HFFc6 (cell line): ENCODE measurements around the gene SPCS1. TPM values are rescaled to one million over a fixed set of nuclear protein-coding genes. Genes with fewer than 3 reads are reported as not detected.

Source experiments
- DNase-seq: peaks from one replicate; pipeline ENCODE4 v3.0.0-alpha.2; 2018
- H3K27ac Mint-ChIP-seq: 2 replicates; pipeline ENCODE4 v1.8.0; 2020; ENCODE audit warnings: mild to moderate bottlenecking, mixed read lengths
- H3K27me3 Mint-ChIP-seq: 2 replicates; pipeline ENCODE4 v1.8.0; 2021; ENCODE audit warnings: mild to moderate bottlenecking, moderate library complexity, mixed read lengths; ENCODE audit not compliant: insufficient read depth
- H3K36me3 Mint-ChIP-seq: 2 replicates; pipeline ENCODE4 v1.8.0; 2021; ENCODE audit warnings: low read depth, mixed read lengths
- H3K4me1 Mint-ChIP-seq: 2 replicates; pipeline ENCODE4 v1.8.0; 2020; ENCODE audit warnings: low read depth, mixed read lengths
- H3K4me3 Mint-ChIP-seq: 2 replicates; pipeline ENCODE4 v1.8.0; 2020; ENCODE audit warnings: mild to moderate bottlenecking, moderate library complexity, mixed read lengths
- H3K9me3 Mint-ChIP-seq: 2 replicates; pipeline ENCODE4 v1.8.0; 2020; ENCODE audit warnings: mild to moderate bottlenecking, mixed read lengths
- total RNA-seq, 6 experiments: library from RNA; stranded (reverse); fragmentation: NEBNext Ultra II Directional; extraction: Animal tissue kit (Norgen Biotek cat#: 25700); gene quantifications; 2 replicates in 1 of 6; 3 replicates in 5 of 6; pipeline ENCODE4 v1.2.3, GENCODE V29; 2021
- TF ChIP-seq, protein P1 (sequence below): fragments of 200-600 bp; sonication (generic); IDR thresholded peaks from 2 replicates; pipeline ENCODE4 v1.5.0; 2021; ENCODE audit warnings: antibody characterized with exemption, mild to moderate bottlenecking

The SPCS1 gene
- total RNA-seq, 6 experiments from 2014 or later = 179 to 209 (median 193) TPM

DNA sequence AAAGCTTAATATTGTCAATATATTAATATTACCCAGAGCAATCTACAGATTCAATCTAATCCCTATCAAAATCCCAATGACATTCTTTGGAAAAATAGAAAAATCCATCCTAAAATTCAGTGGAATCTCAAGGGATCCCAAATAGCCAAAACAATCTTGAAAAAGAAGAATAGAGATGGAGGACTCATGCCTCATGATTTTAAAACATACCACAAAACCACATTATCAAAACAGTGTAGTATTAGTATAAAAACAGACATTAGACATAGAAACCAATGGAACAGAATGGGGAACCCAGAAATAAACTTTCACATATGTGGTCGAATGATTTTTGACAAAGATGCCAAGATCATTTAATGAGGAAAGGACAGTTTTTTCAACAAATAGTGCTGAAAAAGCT is 50.2 kb downstream of the SPCS1 start:
- Mint-ChIP-seq H3K9me3 (no peaks in the 10 kb centered on the region), H3K27ac (no peak overlapping the region), H3K4me3 (no peak overlapping the region), H3K4me1 (peaks cover 15% of the 10 kb centered on the region), H3K27me3 (no peaks in the 10 kb centered on the region; the same call in none of the 2 replicates), H3K36me3 (peaks cover 32% of the 10 kb centered on the region)
- TF ChIP-seq, protein P1, sequence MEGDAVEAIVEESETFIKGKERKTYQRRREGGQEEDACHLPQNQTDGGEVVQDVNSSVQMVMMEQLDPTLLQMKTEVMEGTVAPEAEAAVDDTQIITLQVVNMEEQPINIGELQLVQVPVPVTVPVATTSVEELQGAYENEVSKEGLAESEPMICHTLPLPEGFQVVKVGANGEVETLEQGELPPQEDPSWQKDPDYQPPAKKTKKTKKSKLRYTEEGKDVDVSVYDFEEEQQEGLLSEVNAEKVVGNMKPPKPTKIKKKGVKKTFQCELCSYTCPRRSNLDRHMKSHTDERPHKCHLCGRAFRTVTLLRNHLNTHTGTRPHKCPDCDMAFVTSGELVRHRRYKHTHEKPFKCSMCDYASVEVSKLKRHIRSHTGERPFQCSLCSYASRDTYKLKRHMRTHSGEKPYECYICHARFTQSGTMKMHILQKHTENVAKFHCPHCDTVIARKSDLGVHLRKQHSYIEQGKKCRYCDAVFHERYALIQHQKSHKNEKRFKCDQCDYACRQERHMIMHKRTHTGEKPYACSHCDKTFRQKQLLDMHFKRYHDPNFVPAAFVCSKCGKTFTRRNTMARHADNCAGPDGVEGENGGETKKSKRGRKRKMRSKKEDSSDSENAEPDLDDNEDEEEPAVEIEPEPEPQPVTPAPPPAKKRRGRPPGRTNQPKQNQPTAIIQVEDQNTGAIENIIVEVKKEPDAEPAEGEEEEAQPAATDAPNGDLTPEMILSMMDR = no peak
- no peak for DNase-seq

Other genes with a start within 250 kb of the SPCS1 start
- gene STAB1, start 210.8 kb upstream of the SPCS1 start, total RNA-seq = not detected
- 100 to 1,000 TPM; 156 to 198 (median 183) TPM for gene NT5DC2, start 172.2 kb upstream of the SPCS1 start, total RNA-seq
- 10 to 100 TPM; 22.2 to 38.4 (median 28.3) TPM for gene UQCC5, start 169.5 kb upstream of the SPCS1 start, total RNA-seq
- gene PBRM1, start 20.2 kb upstream of the SPCS1 start, total RNA-seq = 10 to 100 TPM; 44.1 to 64.2 (median 56.0) TPM
- gene GNL3, start 20.1 kb upstream of the SPCS1 start, total RNA-seq = 10 to 100 TPM; 77.1 to 87.9 (median 80.9) TPM
- gene GLT8D1, start 315 bp upstream of the SPCS1 start, total RNA-seq = 10 to 100 TPM; 72.6 to 90.9 (median 88.5) TPM
- 10 to 100 TPM; 19.9 to 25.0 (median 21.7) TPM for gene NEK4, start 64.8 kb downstream of the SPCS1 start, total RNA-seq
- not detected for gene ITIH1, start 71.5 kb downstream of the SPCS1 start, total RNA-seq
- gene ITIH3, start 88.7 kb downstream of the SPCS1 start, total RNA-seq = 1 to 10 TPM in 1 of 6 experiments, under 1 TPM in 5; 0.59 to 1.3 (median 0.70) TPM
- gene ITIH4, start 124.6 kb downstream of the SPCS1 start, total RNA-seq = 1 to 10 TPM in 2 of 6 experiments, under 1 TPM in 4; 0.55 to 2.4 (median 0.79) TPM
- under 1 TPM in 1 of 6 experiments, not detected in 5; 0.39 TPM for gene MUSTN1, start 128.9 kb downstream of the SPCS1 start, total RNA-seq
- gene STIMATE, start 191.4 kb downstream of the SPCS1 start, total RNA-seq = 10 to 100 TPM; 18.4 to 25.6 (median 21.7) TPM